ENCODE measurements around the gene IBTK.
"Not testable (repeated sequence)": the region's sequence is repeated elsewhere in the genome, so short reads cannot be mapped to it uniquely, and the experiment has no call there.

Gene IBTK

GRCh38 chr6:82160255-82160990 is 87.1 kb downstream of the IBTK start:
- H3K4me1 Mint-ChIP-seq = no peaks in the 10 kb centered on the region
- ATAC-seq (no peak), DNase-seq (no peak)
- no peak overlapping the region for H3K27ac Mint-ChIP-seq
- H3K9me3 Mint-ChIP-seq = peaks cover 2 to 7% of the 10 kb centered on the region in 2 donors
- H3K4me3 Mint-ChIP-seq = no peak overlapping the region
- H3K27me3 Mint-ChIP-seq = no peaks in the 10 kb centered on the region

- H3K4me3 Mint-ChIP-seq, ATAC-seq, H3K4me1 Mint-ChIP-seq, H3K27me3 Mint-ChIP-seq, DNase-seq, H3K27ac Mint-ChIP-seq: not testable (repeated sequence)
- peaks cover 26 to 41% of the 10 kb centered on the region in 2 donors for H3K9me3 Mint-ChIP-seq
Measured at GRCh38 chr6:82152786-82153185, 94.8 kb downstream of the IBTK start.

- DNase-seq, H3K4me3 Mint-ChIP-seq, H3K27ac Mint-ChIP-seq, H3K27me3 Mint-ChIP-seq, ATAC-seq, H3K4me1 Mint-ChIP-seq: not testable (repeated sequence)
- peaks cover 19 to 41% of the 10 kb centered on the region in 2 donors for H3K9me3 Mint-ChIP-seq
Measured at GRCh38 chr6:82151147-82151546, 96.4 kb downstream of the IBTK start.

GRCh38 chr6:82145926-82146452 is 101.6 kb downstream of the IBTK start:
- Mint-ChIP-seq H3K9me3 (peaks cover 0 to 5% of the 10 kb centered on the region in 2 donors), H3K4me3 (no peak overlapping the region), H3K4me1 (no peaks in the 10 kb centered on the region), H3K27me3 (no peaks in the 10 kb centered on the region), H3K27ac (no peak overlapping the region)
- ATAC-seq (no peak), DNase-seq (no peak)

- DNase-seq (no peak), ATAC-seq (no peak)
- no peaks in the 10 kb centered on the region for H3K27me3 Mint-ChIP-seq
- no peak overlapping the region for H3K27ac Mint-ChIP-seq
- H3K4me3 Mint-ChIP-seq = no peak overlapping the region
- no peaks in the 10 kb centered on the region for H3K4me1 Mint-ChIP-seq
- no peaks in the 10 kb centered on the region for H3K9me3 Mint-ChIP-seq
Measured at GRCh38 chr6:82144852-82145340, 102.6 kb downstream of the IBTK start.

- Mint-ChIP-seq H3K9me3 (no peaks in the 10 kb centered on the region), H3K4me3 (no peak overlapping the region), H3K27ac (no peak overlapping the region), H3K4me1 (no peaks in the 10 kb centered on the region), H3K27me3 (no peaks in the 10 kb centered on the region)
- DNase-seq = no peak
- ATAC-seq = no peak
Measured at GRCh38 chr6:82144007-82144851, 103.3 kb downstream of the IBTK start.

- no peaks in the 10 kb centered on the region for H3K4me1 Mint-ChIP-seq
- H3K9me3 Mint-ChIP-seq = no peaks in the 10 kb centered on the region
- no peak for DNase-seq
- H3K4me3 Mint-ChIP-seq = no peak overlapping the region
- ATAC-seq = no peak
- H3K27ac Mint-ChIP-seq = no peak overlapping the region
- H3K27me3 Mint-ChIP-seq = no peaks in the 10 kb centered on the region
Measured at GRCh38 chr6:82143041-82143481, 104.5 kb downstream of the IBTK start.

GRCh38 chr6:82142524-82142923 is 105.0 kb downstream of the IBTK start:
- H3K4me3 Mint-ChIP-seq = no peak overlapping the region
- no peaks in the 10 kb centered on the region for H3K27me3 Mint-ChIP-seq
- H3K4me1 Mint-ChIP-seq = no peaks in the 10 kb centered on the region
- H3K9me3 Mint-ChIP-seq = no peaks in the 10 kb centered on the region
- H3K27ac Mint-ChIP-seq = no peak overlapping the region
- ATAC-seq (no peak), DNase-seq (no peak)

- H3K27me3 Mint-ChIP-seq = peaks cover 8% of the 10 kb centered on the region
- DNase-seq = no peak
- H3K4me1 Mint-ChIP-seq = no peaks in the 10 kb centered on the region
- no peak overlapping the region for H3K4me3 Mint-ChIP-seq
- no peaks in the 10 kb centered on the region for H3K9me3 Mint-ChIP-seq
- no peak overlapping the region for H3K27ac Mint-ChIP-seq
- ATAC-seq = no peak
Measured at GRCh38 chr6:82138075-82138791, 109.3 kb downstream of the IBTK start.

- ATAC-seq = no peak
- no peak overlapping the region for H3K4me3 Mint-ChIP-seq
Measured at GRCh38 chr6:82131441-82131840, 116.1 kb downstream of the IBTK start.

GRCh38 chr6:82129797-82130196 is 117.7 kb downstream of the IBTK start:
- Mint-ChIP-seq H3K4me3 (no peak overlapping the region), H3K9me3 (peaks cover 8 to 11% of the 10 kb centered on the region in 2 donors), H3K4me1 (no peaks in the 10 kb centered on the region), H3K27ac (no peak overlapping the region), H3K27me3 (peaks cover 7% of the 10 kb centered on the region)
- ATAC-seq = no peak
- no peak for DNase-seq

More at GRCh38 chr6:82131441-82131840, 116.1 kb downstream of the IBTK start:
- H3K9me3 Mint-ChIP-seq = peaks cover 8 to 11% of the 10 kb centered on the region in 2 donors
- H3K4me1 Mint-ChIP-seq = no peaks in the 10 kb centered on the region
- no peak for DNase-seq
- no peak overlapping the region for H3K27ac Mint-ChIP-seq
- peaks cover 8% of the 10 kb centered on the region for H3K27me3 Mint-ChIP-seq

GRCh38 chr6:82128973-82129372 is 118.6 kb downstream of the IBTK start:
- H3K4me3 Mint-ChIP-seq, DNase-seq, H3K27ac Mint-ChIP-seq, H3K4me1 Mint-ChIP-seq, H3K27me3 Mint-ChIP-seq, ATAC-seq: not testable (repeated sequence)
- H3K9me3 Mint-ChIP-seq = peaks cover 8 to 11% of the 10 kb centered on the region in 2 donors

GRCh38 chr6:82123632-82124031 is 123.9 kb downstream of the IBTK start:
- DNase-seq (no peak), ATAC-seq (no peak)
- no peaks in the 10 kb centered on the region for H3K27me3 Mint-ChIP-seq
- no peak overlapping the region for H3K27ac Mint-ChIP-seq
- peaks cover 8 to 16% of the 10 kb centered on the region in 2 donors for H3K9me3 Mint-ChIP-seq
- H3K4me3 Mint-ChIP-seq = no peak overlapping the region
- no peaks in the 10 kb centered on the region for H3K4me1 Mint-ChIP-seq
